ENCODE data around the gene KRTAP2-2. TPM values are rescaled to one million over a fixed set of nuclear protein-coding genes. Genes with fewer than 3 reads are reported as not detected.

The KRTAP2-2 gene
- total and polyA plus RNA-seq, 2 donors from 2014 or later: not detected

DNA sequence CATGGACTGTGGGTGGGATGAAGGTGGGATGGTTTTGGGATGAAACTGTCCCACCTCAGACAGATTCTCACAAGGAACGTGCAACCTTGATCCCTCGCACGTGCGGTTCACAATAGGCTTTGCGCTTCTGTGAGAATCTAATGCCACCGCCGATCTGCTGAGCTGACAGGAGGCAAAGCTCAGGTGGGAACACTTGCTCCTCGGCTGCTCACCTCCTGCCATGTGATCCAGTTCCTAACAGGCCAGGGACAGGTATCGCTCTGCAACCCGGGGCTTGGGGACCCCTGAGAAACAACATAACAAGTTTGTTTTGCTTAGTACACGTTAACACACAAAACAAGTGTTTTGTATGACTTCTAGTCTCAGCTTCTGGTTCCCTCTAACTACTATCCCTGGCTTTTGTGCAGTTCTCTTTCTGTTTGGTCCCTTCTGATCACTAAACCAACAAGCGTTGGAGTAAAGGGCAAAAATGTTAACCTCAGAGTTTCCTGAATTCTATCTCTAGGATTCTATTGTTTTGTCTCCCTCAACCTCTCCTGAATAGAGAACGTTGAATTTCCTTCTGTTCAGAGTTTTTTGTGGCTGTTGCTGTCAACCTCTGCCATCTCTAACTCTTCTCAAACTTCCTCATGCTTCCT lies 38.3 kb downstream of the KRTAP2-2 start:
- H3K4me3 ChIP-seq (ENCODE audit: low read length in 3 of 3): no peak overlapping the region
- H3K27ac ChIP-seq (ENCODE audit: low read depth in 2 of 2, low read length in 2 of 2): no peak overlapping the region
- TF ChIP-seq, protein P1, sequence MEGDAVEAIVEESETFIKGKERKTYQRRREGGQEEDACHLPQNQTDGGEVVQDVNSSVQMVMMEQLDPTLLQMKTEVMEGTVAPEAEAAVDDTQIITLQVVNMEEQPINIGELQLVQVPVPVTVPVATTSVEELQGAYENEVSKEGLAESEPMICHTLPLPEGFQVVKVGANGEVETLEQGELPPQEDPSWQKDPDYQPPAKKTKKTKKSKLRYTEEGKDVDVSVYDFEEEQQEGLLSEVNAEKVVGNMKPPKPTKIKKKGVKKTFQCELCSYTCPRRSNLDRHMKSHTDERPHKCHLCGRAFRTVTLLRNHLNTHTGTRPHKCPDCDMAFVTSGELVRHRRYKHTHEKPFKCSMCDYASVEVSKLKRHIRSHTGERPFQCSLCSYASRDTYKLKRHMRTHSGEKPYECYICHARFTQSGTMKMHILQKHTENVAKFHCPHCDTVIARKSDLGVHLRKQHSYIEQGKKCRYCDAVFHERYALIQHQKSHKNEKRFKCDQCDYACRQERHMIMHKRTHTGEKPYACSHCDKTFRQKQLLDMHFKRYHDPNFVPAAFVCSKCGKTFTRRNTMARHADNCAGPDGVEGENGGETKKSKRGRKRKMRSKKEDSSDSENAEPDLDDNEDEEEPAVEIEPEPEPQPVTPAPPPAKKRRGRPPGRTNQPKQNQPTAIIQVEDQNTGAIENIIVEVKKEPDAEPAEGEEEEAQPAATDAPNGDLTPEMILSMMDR (IDR thresholded peaks at IDR 0.05; ENCODE audit: borderline replicate concordance, extremely low read depth, insufficient read depth): no peak
- H3K9ac ChIP-seq (ENCODE audit: low read length in 3 of 3): no peak overlapping the region
- no peaks in the 10 kb centered on the region for H3K27me3 ChIP-seq (ENCODE audit: control insufficient read depth, insufficient read depth, low read length)
- H3K36me3 ChIP-seq (ENCODE audit: control insufficient read depth in 2 of 3, insufficient read depth in 3 of 3, low read length in 3 of 3): no peaks in the 10 kb centered on the region
- FAIRE-seq (no peak), DNase-seq (no peak)
- no peaks in the 10 kb centered on the region for H3K4me1 ChIP-seq (ENCODE audit: control insufficient read depth in 2 of 3, insufficient read depth in 2 of 3, low read depth in 1 of 3, low read length in 3 of 3)
- intact Hi-C loops (cut with DNase I): no loop called here
- H3K9me3 ChIP-seq (ENCODE audit: control insufficient read depth in 2 of 3, insufficient read depth in 1 of 3, low read length in 3 of 3): peaks cover 0 to 8% (median 0%) of the 10 kb centered on the region in 3 donors

DNA sequence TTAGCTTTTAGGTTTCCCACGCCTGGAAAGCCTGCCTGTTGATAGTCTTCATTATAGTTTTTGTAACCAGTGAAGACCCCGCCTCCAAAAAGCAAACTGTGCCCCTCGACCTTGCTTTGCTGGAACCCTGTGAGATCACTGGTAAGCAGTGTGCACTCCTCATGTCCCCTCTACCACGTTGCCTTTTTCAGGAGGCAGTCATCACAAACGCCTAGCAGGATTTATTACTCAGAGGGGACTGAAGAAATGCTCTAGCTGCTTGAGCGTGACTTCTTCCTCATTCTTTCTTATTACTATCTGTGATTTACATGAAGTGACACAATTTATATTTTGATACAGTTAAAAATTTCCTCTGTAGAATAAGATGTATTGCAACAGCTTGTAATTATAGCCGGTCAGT lies 39.6 kb downstream of the KRTAP2-2 start:
- FAIRE-seq: no peak
- Histone ChIP-seq H3K9me3 (ENCODE audit: control insufficient read depth in 2 of 3, insufficient read depth in 1 of 3, low read length in 3 of 3) (no peaks in the 10 kb centered on the region), H3K4me1 (ENCODE audit: control insufficient read depth in 2 of 3, insufficient read depth in 2 of 3, low read depth in 1 of 3, low read length in 3 of 3) (no peaks in the 10 kb centered on the region), H3K27me3 (ENCODE audit: control insufficient read depth, insufficient read depth, low read length) (no peaks in the 10 kb centered on the region), H3K36me3 (ENCODE audit: control insufficient read depth in 2 of 3, insufficient read depth in 3 of 3, low read length in 3 of 3) (no peaks in the 10 kb centered on the region), H3K4me3 (ENCODE audit: low read length in 3 of 3) (no peak overlapping the region), H3K27ac (ENCODE audit: low read depth in 2 of 2, low read length in 2 of 2) (no peak overlapping the region), H3K9ac (ENCODE audit: low read length in 3 of 3) (no peak overlapping the region)
- DNase-seq: peak in 1 of 5 donors; percentile 15
- intact Hi-C loops (cut with DNase I): no loop called here
- TF ChIP-seq, protein P1 (IDR thresholded peaks at IDR 0.05; ENCODE audit: borderline replicate concordance, extremely low read depth, insufficient read depth): no peak

DNA sequence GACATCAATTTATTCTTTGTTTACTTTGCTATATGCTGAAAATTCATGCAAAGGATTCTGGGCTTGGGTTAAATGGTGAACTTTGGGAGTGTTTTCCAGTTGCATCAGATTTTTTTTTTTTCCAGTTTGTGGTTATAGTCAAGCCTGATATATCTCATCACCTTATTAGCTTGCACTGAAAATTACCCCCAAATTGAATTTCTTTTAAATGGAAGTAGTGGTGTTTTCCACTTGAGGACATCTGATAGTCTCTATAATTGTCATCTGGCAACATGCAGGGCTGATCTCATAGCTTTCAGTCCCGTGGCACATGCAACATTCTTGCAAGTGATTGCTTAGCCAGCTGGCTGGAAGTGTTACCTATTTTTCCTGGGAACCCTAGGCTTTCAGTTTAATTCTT lies 41.4 kb downstream of the KRTAP2-2 start:
- intact Hi-C loops (cut with DNase I): no loop called here
- no peaks in the 10 kb centered on the region for H3K36me3 ChIP-seq (ENCODE audit: control insufficient read depth in 2 of 3, insufficient read depth in 3 of 3, low read length in 3 of 3)
- no peak overlapping the region for H3K4me3 ChIP-seq (ENCODE audit: low read length in 3 of 3)
- DNase-seq (no peak), FAIRE-seq (no peak)
- no peaks in the 10 kb centered on the region for H3K27me3 ChIP-seq (ENCODE audit: control insufficient read depth, insufficient read depth, low read length)
- TF ChIP-seq, protein P1 (IDR thresholded peaks at IDR 0.05; ENCODE audit: borderline replicate concordance, extremely low read depth, insufficient read depth): no peak
- no peak overlapping the region for H3K27ac ChIP-seq (ENCODE audit: low read depth in 2 of 2, low read length in 2 of 2)
- H3K9ac ChIP-seq (ENCODE audit: low read length in 3 of 3): no peak overlapping the region
- H3K9me3 ChIP-seq (ENCODE audit: control insufficient read depth in 2 of 3, insufficient read depth in 1 of 3, low read length in 3 of 3): no peaks in the 10 kb centered on the region
- H3K4me1 ChIP-seq (ENCODE audit: control insufficient read depth in 2 of 3, insufficient read depth in 2 of 3, low read depth in 1 of 3, low read length in 3 of 3): no peaks in the 10 kb centered on the region

DNA sequence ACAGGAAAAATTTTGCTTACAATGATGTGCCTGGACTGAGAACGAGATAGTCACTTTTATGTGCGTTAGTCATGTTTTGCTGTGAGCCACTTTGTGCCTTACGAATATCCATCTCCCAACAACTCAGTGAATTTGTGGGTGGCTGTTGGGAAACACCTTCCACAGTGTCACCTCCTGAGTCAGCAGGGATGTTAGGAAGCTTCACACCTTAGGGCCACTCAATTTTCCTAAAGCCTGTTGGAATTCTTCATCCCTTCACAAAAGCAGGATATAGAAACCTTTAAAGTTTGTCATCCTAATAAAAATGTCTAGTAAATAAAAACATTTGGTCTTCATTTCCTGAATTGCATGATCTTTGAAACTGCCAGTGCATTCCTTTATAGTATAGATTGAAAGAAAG lies 41.8 kb downstream of the KRTAP2-2 start:
- no peak for DNase-seq
- intact Hi-C loops (cut with DNase I): no loop called here
- no peak for FAIRE-seq

More for the DNA sequence above, 41.8 kb downstream of the KRTAP2-2 start:
- Histone ChIP-seq H3K36me3 (ENCODE audit: control insufficient read depth in 2 of 3, insufficient read depth in 3 of 3, low read length in 3 of 3) (no peaks in the 10 kb centered on the region), H3K9ac (ENCODE audit: low read length in 3 of 3) (no peak overlapping the region), H3K27ac (ENCODE audit: low read depth in 2 of 2, low read length in 2 of 2) (no peak overlapping the region), H3K4me3 (ENCODE audit: low read length in 3 of 3) (no peak overlapping the region), H3K27me3 (ENCODE audit: control insufficient read depth, insufficient read depth, low read length) (no peaks in the 10 kb centered on the region), H3K4me1 (ENCODE audit: control insufficient read depth in 2 of 3, insufficient read depth in 2 of 3, low read depth in 1 of 3, low read length in 3 of 3) (no peaks in the 10 kb centered on the region), H3K9me3 (ENCODE audit: control insufficient read depth in 2 of 3, insufficient read depth in 1 of 3, low read length in 3 of 3) (no peaks in the 10 kb centered on the region)
- TF ChIP-seq, protein P1 (IDR thresholded peaks at IDR 0.05; ENCODE audit: borderline replicate concordance, extremely low read depth, insufficient read depth): no peak
